GM04504 (cell line): ENCODE data around the gene DLL1.
"Not testable (repeated sequence)": the region's sequence is repeated elsewhere in the genome, so short reads cannot be mapped to it uniquely, and the experiment has no call there.

Source experiments
- DNase-seq: peaks from one replicate; pipeline ENCODE4 v3.0.0-alpha.2; 2012; ENCODE audit warnings: low read depth

The DLL1 gene

DNA sequence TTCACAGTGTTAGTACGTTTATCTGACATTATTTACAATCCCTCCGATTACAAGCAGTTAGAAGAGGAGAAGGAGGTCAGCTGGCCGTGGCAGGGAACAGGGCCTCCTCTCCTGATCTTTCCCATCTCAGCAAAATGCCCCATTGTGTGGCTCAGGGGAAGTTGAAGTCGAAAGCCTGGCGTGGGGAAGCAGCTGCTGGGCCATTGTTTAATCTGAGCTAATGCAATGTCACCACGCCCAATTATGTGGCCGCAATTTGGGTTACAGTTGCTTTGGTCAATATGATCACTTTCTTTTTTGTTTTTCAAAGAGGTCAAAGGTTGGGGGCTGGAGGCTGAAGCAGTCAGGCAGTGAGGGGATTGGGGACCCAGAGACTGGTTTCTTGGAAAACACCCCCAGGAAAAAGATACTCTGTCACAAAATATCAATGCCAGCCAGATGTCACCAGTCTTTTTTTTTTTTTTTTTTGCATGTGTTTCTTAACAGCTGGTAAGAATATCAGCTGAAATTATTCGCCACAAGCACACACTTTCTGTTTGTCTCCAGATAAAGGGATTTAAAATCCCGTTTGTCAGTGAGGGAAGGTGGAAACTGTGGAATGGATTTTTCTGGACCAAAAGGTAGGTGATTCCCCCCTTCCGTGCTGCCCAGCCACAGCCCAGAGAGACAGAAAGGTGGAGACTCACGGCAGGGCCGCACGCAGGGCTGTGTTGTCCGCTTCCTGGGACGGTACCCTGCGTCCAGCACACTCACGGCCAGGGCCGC, 24.6 kb downstream of the DLL1 start:
- DNase-seq: no peak

DNA sequence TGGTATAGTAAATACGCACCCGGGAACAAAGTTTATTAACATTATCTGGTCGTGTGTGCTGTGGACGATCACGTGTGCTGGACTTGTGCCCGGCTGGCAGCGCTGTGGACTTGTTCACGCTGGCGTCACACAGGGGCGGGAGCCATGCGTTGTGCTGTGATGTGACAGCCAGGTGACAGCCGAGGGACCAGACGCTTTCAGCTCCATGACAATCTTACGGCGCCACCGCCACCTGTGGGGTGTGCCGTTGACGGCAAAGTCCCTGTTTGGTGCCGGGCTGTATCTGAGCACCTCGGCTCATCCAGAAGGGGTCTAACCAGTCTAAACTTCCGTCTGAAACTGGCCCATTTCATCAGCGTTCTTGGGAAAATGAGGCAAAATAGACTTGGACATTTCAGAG, 25.2 kb downstream of the DLL1 start:
- no peak for DNase-seq

DNA sequence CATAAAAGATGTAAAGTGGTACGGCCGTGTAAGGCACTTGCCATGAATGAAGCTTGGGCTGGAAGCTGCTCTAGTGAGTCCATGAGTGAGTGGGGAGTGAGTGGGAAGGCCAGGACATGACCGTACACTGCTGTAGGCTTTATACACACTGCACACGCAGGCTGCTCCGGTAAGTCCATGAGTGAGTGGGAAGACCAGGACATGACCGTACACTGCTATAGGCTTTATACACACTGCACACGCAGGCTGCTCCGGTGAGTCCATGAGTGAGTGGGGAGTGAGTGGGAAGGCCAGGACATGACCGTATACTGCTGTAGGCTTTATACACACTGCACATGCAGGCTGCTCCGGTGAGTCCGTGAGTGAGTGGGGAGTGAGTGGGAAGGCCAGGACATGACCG, 26.2 kb downstream of the DLL1 start:
- DNase-seq: not testable (repeated sequence)

DNA sequence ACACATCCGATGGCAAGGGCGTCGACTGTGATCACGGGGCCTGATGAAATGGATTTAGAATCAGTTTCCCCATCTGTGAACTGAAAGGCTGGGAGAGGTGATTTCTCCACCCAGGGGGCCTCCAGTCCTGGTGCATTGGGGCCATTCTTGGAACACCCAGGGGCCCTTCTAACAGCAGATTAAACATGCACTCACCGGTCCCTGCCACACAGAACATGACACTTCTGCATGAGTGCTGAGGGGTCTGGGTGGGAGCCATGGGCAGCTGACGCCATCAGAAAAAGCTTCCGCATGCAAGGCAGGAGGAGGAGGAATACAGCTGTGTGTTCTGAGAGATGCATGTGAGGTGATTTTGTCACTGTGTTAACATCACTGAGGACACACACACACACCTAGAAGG, 26.8 kb downstream of the DLL1 start:
- no peak for DNase-seq

DNA sequence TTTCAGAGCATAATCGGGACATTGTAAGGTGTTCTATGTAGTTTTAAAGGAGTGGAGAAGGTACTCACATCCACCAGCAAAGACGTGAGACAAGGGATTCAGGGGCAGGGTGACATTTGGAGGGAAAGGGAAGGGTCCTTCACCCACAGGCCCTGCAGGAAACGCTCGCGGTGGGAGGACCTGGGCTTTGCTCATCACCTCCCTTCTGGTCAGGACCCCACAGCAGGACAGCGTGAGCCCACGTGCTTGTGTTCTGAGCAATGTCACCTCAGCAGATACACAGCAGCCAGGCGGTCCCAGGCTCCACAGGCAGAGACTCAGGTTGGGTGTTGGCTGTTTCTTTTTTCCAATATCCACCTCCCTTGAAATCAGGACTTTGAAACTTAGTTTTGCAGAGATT, 27.5 kb downstream of the DLL1 start:
- DNase-seq: no peak

DNA sequence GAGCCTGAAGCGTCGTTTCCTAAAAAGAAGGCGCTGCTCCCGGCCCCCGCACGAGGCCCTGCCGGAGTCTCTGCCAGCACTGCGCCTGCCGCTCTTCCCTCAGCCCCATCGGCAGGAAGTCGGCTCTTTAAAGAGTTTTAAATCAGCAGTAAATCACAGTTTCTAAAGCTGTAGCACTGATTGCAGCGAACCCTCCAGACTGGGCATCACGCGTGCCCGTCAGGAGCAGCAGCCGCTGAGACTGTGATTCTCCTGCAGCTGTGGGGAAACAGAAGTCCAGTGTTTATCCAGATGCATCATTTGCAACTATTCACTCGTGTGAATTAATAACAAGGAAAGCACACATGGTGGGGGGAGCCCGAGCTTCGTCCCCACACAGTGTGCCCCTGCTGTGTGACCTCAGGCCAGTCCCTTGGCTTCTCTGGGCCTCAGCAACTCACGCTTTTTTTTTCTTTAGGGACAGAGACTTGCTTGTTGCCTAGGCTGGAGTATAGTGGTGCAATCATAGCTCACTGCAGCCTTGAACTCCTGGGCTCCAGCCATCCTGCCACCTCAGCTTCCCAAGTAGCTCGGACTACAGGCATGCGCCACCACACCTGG, 28.3 kb downstream of the DLL1 start:
- no peak for DNase-seq

DNA sequence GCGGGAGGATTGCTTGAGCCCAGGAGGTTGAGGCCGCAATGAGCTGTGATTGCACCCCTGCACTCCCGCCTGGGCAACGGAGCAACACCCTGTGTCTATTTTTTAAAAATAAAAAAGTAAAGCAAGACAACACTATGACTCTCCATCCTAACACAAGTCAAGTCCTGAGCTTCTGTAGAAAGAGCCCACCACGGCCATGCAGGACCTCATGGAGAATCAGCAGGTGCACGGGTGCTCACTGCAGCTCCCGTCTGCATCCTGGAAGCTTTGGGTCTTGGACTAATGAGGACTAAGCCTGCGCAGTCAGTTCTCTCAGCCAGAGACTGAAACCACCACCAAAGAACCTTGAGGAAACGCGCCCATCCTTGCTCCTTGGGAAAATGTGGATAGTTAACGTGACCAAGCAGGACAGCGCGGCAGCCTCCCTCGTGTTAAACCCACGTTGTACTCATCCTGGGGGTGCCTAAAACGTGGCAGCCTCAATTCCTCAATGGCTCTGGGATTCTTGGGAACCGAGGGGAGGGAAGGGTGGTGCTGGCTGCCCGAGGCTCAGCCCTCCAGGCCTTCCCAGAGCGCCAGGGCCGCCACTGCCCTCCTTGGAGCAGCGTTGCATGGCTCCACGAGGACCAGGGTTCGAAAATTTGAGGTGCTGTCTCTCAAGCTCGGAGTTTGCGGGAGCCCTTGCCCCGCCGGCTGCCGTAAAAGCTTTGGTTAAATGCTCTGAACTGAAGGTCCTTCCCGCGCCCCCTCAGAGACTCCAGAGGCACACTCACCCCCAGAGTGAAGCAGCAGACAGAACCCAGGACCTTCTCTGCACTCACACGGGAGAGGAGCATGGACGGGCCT, 29.0 kb downstream of the DLL1 start:
- no peak for DNase-seq

DNA sequence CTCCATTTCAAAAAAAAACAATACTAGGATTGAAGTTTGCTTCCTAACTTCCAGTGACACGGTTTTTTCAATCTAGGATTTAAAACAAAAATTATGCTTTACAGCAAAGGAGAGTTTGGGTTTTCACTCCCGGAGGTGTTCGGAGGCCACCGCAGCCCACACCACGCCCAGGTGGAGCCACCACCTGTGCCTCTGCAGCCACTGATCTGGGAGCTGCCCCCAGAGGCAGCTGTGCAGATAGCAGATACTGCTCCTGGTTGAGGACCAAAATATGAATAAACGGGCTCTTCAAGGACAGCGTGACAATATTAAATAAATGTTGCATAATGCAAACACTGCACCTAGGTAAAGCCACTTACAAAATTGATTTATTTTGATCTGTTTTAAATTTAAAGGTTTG, 30.2 kb downstream of the DLL1 start:
- no peak for DNase-seq

DNA sequence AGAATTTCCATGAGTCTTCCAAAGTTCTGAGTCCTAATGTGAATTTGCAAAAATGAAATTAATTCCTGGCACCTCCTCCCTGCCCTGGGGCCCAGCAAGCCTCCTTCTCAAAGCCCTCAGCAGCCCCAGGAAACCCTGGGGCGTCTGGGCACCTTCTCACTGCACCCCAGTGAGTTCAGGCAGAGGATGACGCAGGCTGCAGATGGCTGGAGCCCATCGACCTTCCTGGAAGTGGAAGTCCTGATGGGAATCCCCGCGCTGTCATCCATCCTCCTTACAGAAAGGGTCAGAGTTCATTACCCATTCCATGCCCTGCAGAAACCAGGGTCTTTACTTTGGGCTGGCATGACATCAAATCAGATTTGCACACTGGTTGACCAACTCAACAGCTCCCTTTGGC, 31.6 kb downstream of the DLL1 start:
- DNase-seq: no peak

DNA sequence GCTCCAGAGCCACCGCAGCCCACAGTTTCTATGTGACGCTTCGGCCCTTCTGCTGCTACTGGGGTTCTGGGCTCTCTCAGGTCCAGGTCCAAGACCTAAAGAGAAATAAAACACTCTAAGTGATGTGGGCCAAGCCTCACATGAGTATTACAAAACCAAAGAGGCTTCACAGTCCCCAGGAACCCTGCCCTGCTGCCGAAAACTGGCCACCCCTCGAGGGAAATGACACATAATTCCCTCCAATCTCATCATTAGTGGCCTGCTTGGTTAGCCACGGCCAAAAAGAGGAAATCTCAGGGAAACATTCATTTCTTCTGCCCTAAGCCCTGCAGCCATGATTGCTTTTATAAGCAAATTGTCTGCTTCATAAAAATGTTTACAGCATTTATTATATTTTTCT, 32.5 kb downstream of the DLL1 start:
- DNase-seq: no peak

DNA sequence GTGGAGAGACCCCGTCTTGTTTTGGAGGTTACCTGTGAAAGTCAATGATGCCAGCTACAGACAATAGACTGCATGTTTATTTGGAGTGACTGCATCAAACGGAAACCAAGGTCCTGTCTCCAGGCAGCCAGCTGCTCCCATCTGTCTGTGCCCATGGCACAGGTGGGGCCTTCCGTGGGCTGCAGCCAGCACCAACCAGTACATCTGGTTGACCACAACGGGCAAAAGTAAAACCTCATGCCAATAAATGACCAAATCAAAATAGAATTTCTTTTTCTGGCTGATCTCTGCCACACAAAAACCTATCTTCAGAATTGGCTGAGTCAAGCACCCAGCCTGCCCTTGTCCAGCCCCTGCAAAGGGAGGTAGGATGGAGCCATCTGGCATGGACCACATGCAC, 33.5 kb downstream of the DLL1 start:
- DNase-seq: no peak

DNA sequence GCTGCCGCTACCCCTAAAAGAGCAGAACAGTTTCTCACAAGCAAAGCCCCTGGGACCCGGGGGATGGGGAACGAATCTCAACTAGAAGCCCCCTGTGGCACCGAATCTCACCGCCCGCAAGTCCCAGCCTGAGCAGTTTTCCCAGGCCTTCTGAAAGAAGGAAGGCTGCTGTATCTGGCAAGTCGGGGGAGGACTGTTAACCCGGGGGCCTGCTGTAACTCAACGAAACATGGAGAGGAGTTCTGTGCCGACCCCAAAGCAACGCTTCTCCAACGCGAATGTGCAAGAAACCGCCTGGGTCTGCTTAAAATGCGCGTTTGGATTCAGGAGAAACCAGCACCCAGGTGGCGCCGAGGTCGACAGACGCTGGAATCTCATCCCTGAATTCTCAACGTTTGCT, 34.2 kb downstream of the DLL1 start:
- DNase-seq: no peak

DNA sequence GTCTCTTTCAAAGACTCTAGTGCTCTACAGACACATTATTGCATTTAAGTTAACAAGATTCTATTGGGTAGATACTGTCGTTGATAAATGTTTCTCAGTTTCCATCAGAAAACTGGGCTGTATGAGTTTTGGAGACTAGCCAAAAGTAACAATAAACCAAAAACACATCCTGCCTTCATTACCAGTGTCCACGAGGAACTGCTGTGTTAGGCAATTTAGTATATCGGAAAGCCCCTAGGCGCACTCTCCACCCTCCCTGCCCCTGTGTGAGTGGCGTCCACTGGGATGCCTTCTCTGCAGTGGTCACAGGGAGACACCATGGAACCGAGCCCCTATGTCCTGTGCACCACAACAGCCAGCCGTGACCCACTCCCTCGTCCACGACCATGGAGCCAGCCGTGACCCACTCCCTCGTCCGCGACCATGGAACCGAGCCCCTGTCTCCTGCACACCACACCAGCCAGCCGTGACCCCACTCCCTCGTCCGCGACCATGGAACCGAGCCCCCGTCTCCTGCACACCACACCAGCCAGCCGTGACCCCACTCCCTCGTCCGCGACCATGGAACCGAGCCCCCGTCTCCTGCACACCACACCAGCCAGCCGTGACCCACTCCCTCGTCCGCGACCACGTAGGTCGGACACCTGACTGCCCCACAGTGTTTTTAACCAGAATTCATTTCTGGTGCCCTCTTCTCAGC, 35.3 kb downstream of the DLL1 start:
- no peak for DNase-seq

DNA sequence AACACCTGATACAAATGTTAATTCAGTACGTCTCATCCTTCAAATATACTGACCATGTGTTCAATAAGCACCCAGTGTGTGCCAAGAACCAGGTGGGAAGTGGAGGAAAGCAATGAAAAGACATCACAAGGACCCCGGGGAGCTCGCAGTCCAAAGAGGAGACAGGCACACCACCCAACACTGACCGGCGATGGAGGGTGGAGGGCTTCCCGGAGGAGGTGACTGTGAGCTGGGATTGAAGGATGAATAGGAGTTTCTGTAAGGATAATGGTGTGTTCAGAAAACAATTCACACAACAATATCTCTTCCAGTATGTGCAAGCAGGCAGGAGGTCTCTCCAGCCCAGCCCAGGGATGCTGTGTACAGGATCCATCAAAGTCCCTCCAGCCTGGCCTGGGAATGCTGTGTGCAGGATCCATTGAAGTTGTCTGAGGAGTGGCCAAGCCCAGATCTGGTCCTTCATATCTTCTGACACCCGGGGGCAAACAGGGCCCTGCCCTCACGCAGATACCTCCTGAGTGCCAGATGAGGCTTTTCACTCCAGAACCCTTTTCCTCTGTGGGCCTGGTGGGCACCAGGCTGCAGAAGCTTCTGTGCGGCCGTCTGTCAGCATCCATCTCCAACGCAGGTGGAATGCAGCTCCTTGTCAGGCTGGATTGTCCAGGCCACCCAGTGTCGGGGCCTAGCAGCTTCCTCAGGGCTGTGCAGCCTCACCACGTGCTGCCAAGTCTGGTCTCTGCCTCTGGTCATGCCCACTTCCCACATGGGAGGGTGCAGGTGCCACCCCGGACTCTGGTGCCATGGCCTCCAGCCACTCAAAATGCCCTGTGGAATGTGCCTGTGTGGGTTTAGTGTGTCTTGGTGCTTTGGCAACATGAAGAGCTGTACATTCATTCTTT, 36.3 kb downstream of the DLL1 start:
- DNase-seq: no peak

DNA sequence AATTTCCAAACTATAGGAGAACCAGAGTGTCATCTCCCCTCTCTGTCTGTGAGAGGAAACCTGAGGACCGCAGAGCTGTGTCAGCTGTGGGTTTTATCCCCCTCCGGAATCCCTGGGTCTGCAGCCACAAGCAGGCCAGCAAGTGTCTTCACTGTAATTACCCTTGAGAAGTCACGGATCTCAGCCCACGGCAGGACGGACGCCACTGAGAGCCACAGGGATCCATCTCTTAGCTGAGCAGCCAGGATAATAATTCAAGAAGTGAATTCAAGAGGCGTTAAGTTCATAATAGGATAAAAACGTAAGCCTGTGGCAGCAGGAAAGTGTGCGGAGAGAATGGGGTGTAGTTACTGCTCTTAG, 37.0 kb downstream of the DLL1 start:
- no peak for DNase-seq

DNA sequence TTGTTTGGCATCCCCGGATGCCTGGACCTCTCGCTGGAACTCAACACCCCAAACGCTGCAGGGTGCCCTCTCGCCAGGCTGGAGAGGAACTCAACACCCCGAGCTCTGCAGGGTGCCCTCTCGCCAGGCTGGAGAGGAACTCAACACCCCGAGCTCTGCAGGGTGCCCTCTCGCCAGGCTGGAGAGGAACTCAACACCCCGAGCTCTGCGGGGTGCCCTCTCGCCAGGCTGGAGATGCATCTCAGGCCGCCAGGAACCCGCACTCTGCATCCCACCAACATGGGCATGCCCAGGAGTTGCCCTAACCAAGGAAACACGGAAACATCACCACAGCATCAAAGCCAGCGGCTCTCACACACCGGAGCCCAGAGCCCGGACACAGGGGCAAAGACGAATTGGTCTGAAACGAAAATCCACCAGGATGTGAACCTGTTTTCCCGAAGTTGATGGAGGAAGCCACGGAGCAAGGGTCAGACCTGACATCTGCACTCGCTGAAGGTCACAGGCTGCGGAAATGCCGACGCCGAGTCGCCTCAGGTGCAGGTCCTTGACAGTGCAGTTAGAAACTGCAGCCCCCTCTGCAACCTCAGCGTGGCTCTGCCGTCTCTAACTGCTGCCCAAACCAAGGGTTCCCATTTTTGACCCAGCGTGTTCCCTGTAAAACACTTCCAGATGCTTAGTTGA, 37.5 kb downstream of the DLL1 start:
- no peak for DNase-seq

DNA sequence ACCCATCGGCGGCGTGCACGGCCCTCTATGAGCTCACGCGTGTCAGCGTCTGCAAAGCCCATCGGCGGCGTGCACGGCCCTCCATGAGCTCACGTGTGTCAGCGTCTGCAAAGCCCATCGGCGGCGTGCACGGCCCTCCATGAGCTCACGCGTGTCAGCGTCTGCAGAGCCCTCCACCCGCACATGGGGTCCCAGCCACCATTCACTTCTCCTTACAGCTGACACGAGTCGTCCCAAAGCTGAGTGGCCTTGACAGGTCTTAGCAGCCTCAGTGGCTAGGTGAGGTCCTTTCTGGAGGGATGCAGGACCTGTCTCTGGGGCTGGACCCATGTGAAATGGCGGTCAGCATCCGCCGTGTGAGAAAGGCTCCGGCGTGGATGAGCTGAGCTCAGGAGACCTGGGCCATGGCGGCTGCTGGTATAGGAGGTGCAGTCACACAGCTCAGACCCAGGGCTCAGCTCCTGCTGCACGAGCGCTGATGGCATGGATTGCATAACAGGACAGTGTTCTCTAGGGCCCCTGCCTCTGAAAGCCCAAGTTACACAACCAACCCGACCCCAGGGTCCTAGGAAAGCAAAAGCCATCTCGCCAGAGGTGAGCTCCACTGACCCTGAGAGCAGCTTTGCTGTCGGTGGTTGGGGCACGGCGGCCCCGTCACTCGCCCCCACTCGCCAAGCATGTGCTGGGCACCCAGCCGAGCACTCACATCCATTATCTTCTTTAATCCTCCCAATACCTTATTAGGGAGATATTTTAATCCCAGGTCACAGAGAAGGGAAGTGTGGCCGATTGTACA, 38.9 kb downstream of the DLL1 start:
- DNase-seq: no peak

DNA sequence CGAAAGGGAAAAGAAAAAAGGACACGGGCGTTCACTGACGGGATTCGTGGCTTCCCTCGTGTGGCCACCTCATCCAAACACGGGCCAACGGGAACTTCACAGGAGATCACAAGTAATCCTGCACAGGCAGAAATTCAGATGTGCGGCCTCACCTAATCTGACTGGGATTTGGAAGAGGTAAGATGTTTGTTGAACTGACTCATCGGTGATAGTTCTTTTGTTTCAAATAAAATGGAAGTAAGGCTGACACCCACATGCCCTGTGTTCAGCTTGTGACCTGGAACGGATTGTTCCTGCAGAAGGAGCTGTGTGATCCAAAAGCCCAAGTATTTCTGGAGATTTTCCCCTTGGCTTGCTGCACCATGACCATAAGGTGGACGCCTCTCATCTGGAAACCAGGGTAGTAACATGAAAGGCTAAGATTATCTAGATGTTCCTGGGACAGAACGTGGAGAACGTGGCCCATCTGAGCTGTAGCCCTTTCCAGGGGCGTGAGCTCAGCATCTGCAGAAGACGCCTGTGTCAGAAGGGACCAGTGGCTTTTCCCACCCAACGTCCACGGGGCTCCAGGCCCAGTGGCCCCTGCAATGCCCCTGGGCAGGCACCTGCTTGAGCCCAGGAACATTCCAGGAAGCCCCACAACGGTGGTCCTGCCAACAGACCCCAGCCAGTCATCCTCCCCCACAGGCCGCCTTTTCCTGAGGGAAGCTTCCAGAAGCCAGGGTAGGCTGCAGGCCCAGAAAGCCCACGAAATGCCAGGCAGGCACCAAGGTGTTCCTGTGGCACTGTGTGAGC, 39.7 kb downstream of the DLL1 start:
- DNase-seq: no peak

DNA sequence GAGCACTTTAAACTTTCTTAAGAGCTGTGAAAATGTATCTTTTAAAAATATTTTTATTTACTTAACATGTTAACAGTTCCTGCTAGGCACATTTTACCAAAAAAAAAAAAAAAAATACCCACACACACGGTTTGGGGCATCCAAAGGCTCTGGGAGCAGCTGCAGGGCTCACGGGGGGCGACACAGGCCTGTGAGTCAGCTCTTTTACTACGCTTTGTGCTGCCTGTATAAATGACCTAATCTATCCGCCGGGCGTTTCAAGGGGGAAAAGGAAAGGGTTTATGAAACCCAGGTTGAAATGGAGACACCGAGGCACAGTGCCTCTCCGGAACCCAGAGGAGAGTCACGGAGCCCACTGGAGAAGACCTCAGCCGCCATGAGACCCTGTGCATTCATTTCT, 40.4 kb downstream of the DLL1 start:
- no peak for DNase-seq
